Mucosa of descending colon (tissue), 3 donors: Measurements from ENCODE around the gene WNT2. TPM values are rescaled to one million over a fixed set of nuclear protein-coding genes. Genes with fewer than 3 reads are reported as not detected.

Experiments
- ATAC-seq: fragments of 200-7000 bp; cut with Tn5 transposase; one replicate; pipeline ENCODE4 v1.9.1; 2020; ENCODE audit warnings: mild to moderate bottlenecking, moderate library complexity
- DNase-seq, 3 donors: peaks; one replicate each; pipeline ENCODE4 v3.0.0-alpha.2; 2020
- H3K36me3 ChIP-seq: fragments of 200-600 bp; one replicate; pipeline ENCODE4 v1.8.0; 2021; ENCODE audit warnings: low read depth, mild to moderate bottlenecking
- H3K4me1 ChIP-seq: fragments of 200-600 bp; one replicate; pipeline ENCODE4 v1.8.0; 2021; ENCODE audit warnings: low read depth, mild to moderate bottlenecking
- H3K4me3 ChIP-seq: fragments of 200-600 bp; one replicate; pipeline ENCODE4 v1.8.0; 2021; ENCODE audit warnings: mild to moderate bottlenecking
- H3K9me3 ChIP-seq: fragments of 200-600 bp; one replicate; pipeline ENCODE4 v1.8.0; 2021; ENCODE audit warnings: mild to moderate bottlenecking
- intact Hi-C, 2 donors: fragments of 100-400 bp; cut with DNase I in 1 of 2; cut with micrococcal nuclease in 1 of 2; formaldehyde crosslinking; loops; one replicate each; pipeline versions ENCODE4 v1.11.0 to v1.11.1; 2022; cut with DNase I, micrococcal nuclease
- total RNA-seq, 3 donors: library from RNA; stranded (reverse); fragmentation: NEBNext Ultra II Directional in 2 of 3; extraction: Animal tissue kit (Norgen Biotek cat#: 25700) in 2 of 3; gene quantifications; one replicate each; pipeline versions ENCODE4 v1.2.1 to v1.2.4, GENCODE V29; 2021 to 2023
- TF ChIP-seq, protein P1 (sequence below): fragments of 200-600 bp; IDR thresholded peaks from one replicate; pipeline ENCODE4 v1.8.0; 2022; ENCODE audit warnings: antibody characterized with exemption, mild to moderate bottlenecking
- donor health status: DM: no; HTN: no; CAD: no; lungs with moderate emphysema.
- donor health status: DM: no; HTN: no; CAD: no.
- donor health status: DM: no; HTN: yes; CAD: no.

The WNT2 gene
- total RNA-seq, 3 donors from 2014 or later: 0.20 TPM; not detected in 2

DNA sequence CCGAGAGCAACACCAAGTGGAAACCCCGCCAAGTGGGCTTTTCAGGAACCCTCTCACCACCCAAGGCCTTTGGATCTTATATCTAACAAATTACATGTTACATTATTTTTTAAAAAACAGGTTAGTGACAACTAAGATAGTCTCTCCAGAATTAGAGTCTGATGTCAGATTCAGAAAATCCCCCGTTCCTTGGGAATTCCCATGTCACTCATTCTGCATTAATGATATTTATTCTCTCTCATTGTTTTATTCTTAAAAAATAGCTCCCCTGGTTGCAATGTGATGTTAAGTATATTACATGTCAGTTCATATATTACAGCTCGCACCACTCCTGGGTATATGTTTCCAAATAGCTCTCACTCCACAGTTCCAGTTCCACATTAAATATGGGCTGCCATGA lies 81.8 kb downstream of the WNT2 start:
- no peaks in the 10 kb centered on the region for H3K4me1 ChIP-seq
- DNase-seq: no peak
- no peak overlapping the region for H3K4me3 ChIP-seq
- peaks cover 4% of the 10 kb centered on the region for H3K9me3 ChIP-seq
- intact Hi-C loops: no loop called here
- TF ChIP-seq, protein P1, sequence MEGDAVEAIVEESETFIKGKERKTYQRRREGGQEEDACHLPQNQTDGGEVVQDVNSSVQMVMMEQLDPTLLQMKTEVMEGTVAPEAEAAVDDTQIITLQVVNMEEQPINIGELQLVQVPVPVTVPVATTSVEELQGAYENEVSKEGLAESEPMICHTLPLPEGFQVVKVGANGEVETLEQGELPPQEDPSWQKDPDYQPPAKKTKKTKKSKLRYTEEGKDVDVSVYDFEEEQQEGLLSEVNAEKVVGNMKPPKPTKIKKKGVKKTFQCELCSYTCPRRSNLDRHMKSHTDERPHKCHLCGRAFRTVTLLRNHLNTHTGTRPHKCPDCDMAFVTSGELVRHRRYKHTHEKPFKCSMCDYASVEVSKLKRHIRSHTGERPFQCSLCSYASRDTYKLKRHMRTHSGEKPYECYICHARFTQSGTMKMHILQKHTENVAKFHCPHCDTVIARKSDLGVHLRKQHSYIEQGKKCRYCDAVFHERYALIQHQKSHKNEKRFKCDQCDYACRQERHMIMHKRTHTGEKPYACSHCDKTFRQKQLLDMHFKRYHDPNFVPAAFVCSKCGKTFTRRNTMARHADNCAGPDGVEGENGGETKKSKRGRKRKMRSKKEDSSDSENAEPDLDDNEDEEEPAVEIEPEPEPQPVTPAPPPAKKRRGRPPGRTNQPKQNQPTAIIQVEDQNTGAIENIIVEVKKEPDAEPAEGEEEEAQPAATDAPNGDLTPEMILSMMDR: no peak
- ATAC-seq: no peak
- H3K36me3 ChIP-seq: no peaks in the 10 kb centered on the region

DNA sequence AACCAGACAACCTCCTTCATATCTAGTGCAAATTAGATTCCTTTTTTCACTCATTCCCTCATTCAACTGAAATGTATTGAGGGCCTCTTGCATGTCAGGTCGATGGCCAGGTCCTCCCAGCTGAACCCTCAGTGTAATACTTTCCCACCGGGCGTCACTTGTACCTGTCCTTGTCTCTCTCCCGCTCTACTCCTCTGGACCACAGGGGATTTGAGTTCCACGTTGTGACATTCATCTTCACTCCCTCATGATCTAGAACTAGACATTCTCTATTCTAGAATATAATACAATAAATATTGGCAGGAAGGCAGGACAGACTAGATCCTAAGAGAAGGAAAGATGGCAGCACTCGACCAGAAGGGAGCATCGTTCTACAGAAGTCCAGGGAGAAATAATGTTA lies 83.9 kb downstream of the WNT2 start:
- TF ChIP-seq, protein P1: no peak
- DNase-seq (no peak), ATAC-seq (no peak)
- Histone ChIP-seq H3K4me1 (no peaks in the 10 kb centered on the region), H3K36me3 (no peaks in the 10 kb centered on the region), H3K4me3 (no peak overlapping the region), H3K9me3 (no peaks in the 10 kb centered on the region)
- intact Hi-C loops: no loop called here

DNA sequence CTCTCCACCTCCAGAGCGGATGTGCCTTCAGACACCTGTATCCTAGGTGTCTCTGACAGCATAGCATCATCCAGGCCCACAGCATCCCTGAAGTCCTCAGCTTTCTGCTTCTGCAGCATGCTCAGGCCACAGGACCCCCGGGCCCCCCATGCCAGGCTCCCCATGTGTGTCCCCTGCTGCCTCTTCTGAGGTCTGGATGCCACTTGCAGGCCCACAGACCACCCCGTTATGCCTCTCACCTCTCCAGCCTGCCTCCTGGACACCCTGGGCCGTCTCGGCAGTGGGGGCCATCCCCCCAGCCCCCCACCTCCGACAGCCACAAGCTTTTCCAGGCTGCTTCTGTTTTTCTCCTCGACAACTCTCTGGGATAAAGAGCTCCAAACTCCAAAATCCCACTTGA lies 84.4 kb downstream of the WNT2 start:
- Histone ChIP-seq H3K9me3 (no peaks in the 10 kb centered on the region), H3K36me3 (no peaks in the 10 kb centered on the region), H3K4me1 (no peaks in the 10 kb centered on the region), H3K4me3 (no peak overlapping the region)
- no peak for ATAC-seq
- no peak for DNase-seq
- intact Hi-C loops: no loop called here
- TF ChIP-seq, protein P1: no peak

DNA sequence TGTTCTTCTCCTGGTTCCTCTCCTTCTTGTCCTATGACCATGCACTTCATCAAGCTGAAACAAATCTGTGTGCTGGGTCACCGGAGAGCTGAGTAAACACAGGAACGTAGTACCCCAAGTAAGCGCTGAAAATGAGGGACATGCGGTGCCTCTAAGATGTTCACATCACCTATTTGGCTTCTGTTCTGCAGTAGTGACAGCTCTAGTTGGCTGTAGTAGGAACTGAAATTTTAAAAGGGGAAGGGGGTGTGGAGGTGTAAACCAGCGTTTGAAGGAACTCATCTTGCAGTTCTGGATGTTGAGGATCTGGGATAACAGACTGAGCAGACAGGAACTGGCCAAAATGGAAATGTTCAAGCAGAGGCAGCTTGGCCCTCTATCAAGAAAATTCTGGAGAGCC lies 85.2 kb downstream of the WNT2 start:
- Histone ChIP-seq H3K4me1 (no peaks in the 10 kb centered on the region), H3K9me3 (no peaks in the 10 kb centered on the region), H3K36me3 (no peaks in the 10 kb centered on the region), H3K4me3 (no peak overlapping the region)
- intact Hi-C loops: no loop called here
- TF ChIP-seq, protein P1: no peak
- ATAC-seq: no peak
- no peak for DNase-seq

DNA sequence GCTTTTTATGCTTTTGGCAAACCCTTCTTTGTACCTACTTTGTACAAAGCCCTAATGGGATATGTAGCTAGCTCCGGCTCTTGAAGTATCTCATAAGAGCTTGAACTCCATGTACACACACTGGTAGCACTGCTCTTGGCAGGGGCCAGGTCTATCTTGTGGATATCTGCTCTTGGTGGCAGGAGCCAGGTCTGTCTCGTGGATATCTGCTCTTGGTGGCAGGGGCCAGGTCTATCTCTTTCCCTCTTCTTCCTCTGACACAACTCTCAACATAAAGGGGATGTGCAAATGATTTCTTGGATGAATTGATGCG lies 91.9 kb downstream of the WNT2 start:
- no peaks in the 10 kb centered on the region for H3K36me3 ChIP-seq
- no peaks in the 10 kb centered on the region for H3K4me1 ChIP-seq
- intact Hi-C loops: no loop called here
- no peak for DNase-seq
- TF ChIP-seq, protein P1: no peak
- H3K9me3 ChIP-seq: no peaks in the 10 kb centered on the region
- no peak overlapping the region for H3K4me3 ChIP-seq
- ATAC-seq: no peak

DNA sequence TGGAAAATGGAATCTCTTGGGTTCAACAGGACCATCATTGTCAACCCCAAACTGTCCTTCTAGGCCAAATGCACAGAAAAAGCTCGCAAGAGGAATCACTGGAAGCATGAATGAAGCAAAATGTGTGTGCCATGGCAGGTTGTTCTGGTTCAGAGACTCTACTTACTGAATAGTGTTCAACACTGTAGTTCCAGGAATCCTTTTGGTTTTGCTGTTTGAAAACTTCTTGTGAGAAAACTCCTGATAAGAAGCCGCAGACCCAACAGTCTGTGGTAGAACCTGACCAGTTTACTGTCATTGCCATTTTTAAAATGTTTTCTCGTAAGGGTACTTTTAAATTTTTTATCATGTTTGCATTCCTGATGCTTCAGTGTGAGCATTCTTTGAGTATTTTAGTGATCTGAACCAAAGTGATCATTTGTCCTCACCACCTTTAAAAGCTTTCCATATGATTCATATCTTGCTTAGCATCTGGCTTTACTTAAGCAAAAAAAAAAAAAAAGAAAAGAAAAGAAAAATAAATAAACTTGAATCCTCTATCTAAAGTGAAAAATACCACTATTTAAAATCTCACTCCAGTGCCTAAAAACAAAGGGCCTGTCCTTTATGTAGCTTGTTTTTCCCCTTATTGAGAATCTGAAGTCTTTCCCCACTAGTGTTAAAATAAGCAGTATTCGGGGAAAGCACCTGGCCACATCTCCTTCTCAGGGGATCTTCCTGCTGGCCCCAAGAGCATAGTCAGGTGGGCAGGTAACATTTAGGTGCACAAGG lies 92.4 kb downstream of the WNT2 start:
- intact Hi-C loops: no loop called here
- Histone ChIP-seq H3K4me3 (no peak overlapping the region), H3K36me3 (no peaks in the 10 kb centered on the region), H3K9me3 (no peaks in the 10 kb centered on the region), H3K4me1 (no peaks in the 10 kb centered on the region)
- no peak for ATAC-seq
- DNase-seq: no peak
- TF ChIP-seq, protein P1: no peak
